OCI-LY7 (cell line): ENCODE measurements around the gene FHIT. TPM values are rescaled to one million over a fixed set of nuclear protein-coding genes. Genes with fewer than 3 reads are reported as not detected.

Experiments used
- BruUV-seq: library from RNA; stranded (reverse); fragments of 400-500 nt; replicated peaks from 2 replicates; lab custom pipeline; 2021; lab: Mats Ljungman, UMichigan
- CTCF ChIA-PET: fragments of 300-600 bp; sonication (Branson Sonifier 250); formaldehyde crosslinking; loops from one replicate; lab custom pipeline; 2022; ENCODE audit warnings: antibody characterized with exemption; ENCODE audit not compliant: unreplicated experiment; lab: Charles Lee
- POLR2A ChIA-PET: fragments of 300-600 bp; sonication (Branson Sonifier 250); formaldehyde crosslinking; loops from one replicate; lab custom pipeline; 2022; ENCODE audit warnings: antibody characterized with exemption; lab: Charles Lee
- DNase-seq: peaks from one replicate; pipeline ENCODE4 v3.0.0-alpha.2; 2015; ENCODE audit warnings: low spot score
- H2AFZ ChIP-seq: fragments of 200-600 bp; sonication (generic), shearing (Covaris generic); 2 replicates; pipeline ENCODE4 v1.6.1; 2014; ENCODE audit warnings: mild to moderate bottlenecking, antibody characterized with exemption, low read length, moderate library complexity
- H3K27ac ChIP-seq: fragments of 200-600 bp; sonication (generic); 2 replicates; pipeline ENCODE4 v1.5.1; 2014; ENCODE audit warnings: mixed run types, low read depth, mild to moderate bottlenecking, moderate library complexity, low read length, inconsistent platforms; ENCODE audit not compliant: poor library complexity, severe bottlenecking
- H3K36me3 ChIP-seq: fragments of 200-600 bp; sonication (generic); 2 replicates; pipeline ENCODE4 v1.6.1; 2014; ENCODE audit warnings: mild to moderate bottlenecking, antibody characterized with exemption, low read length, moderate library complexity, mixed read lengths; ENCODE audit not compliant: insufficient read depth
- H3K4me1 ChIP-seq: fragments of 200-600 bp; sonication (generic); 2 replicates; pipeline ENCODE4 v1.5.1; 2014; ENCODE audit warnings: mild to moderate bottlenecking, low read length; ENCODE audit not compliant: insufficient read depth, poor library complexity, severe bottlenecking
- H3K4me2 ChIP-seq: fragments of 200-600 bp; sonication (generic); 2 replicates; pipeline ENCODE4 v1.6.1; 2014; ENCODE audit warnings: mild to moderate bottlenecking, low read length
- H3K4me3 ChIP-seq: fragments of 200-600 bp; sonication (generic); 2 replicates; pipeline ENCODE4 v1.5.1; 2014; ENCODE audit warnings: mild to moderate bottlenecking, low read depth, low read length; ENCODE audit not compliant: poor library complexity, severe bottlenecking
- H3K79me2 ChIP-seq: fragments of 200-600 bp; sonication (generic); 2 replicates; pipeline ENCODE4 v1.6.1; 2016; ENCODE audit warnings: low read depth, mild to moderate bottlenecking, low read length, moderate library complexity, mixed read lengths; ENCODE audit not compliant: insufficient read depth
- H3K9me2 ChIP-seq: fragments of 200-600 bp; sonication (generic); 2 replicates; pipeline ENCODE4 v1.6.1; 2016; ENCODE audit warnings: mild to moderate bottlenecking, low read length, mixed read lengths; ENCODE audit not compliant: insufficient read depth
- H3K9me3 ChIP-seq: fragments of 200-600 bp; sonication (generic); 2 replicates; pipeline ENCODE4 v1.6.1; 2014; ENCODE audit warnings: mild to moderate bottlenecking, mixed run types, low read length, mixed read lengths
- H4K20me1 ChIP-seq: fragments of 200-600 bp; sonication (generic); 2 replicates; pipeline ENCODE4 v1.6.1; 2014; ENCODE audit warnings: mild to moderate bottlenecking, antibody characterized with exemption, low read length, moderate library complexity, mixed read lengths; ENCODE audit not compliant: insufficient read depth
- EZH2phosphoT487 ChIP-seq: fragments of 200-600 bp; sonication (generic); IDR thresholded peaks from 2 replicates; pipeline ENCODE4 v1.6.1; 2018; ENCODE audit warnings: low read depth, borderline replicate concordance, mild to moderate bottlenecking, mixed run types, antibody characterized with exemption, low read length, moderate library complexity, mixed read lengths
- intact Hi-C: fragments of 100-400 bp; cut with micrococcal nuclease; formaldehyde crosslinking; loops from one replicate; pipeline ENCODE4 v1.10.0; 2022; ENCODE audit not compliant: unreplicated experiment
- total RNA-seq, 2 experiments: library from RNA; depleted of rRNA in 1 of 2; stranded (reverse); fragments of >200 nt in 1 of 2; shearing (Covaris generic) in 1 of 2; gene quantifications; 2 replicates each; pipeline ENCODE4 v1.2.3, GENCODE V29; 2014 to 2022
- TF ChIP-seq, protein P1 (sequence below): fragments of 200-600 bp; sonication (generic); conservative IDR thresholded peaks from 2 replicates; pipeline ENCODE4 v1.5.1; 2014; ENCODE audit warnings: mild to moderate bottlenecking, antibody characterized with exemption, low read length, moderate library complexity, mixed read lengths

The FHIT gene
- total RNA-seq, 2 experiments from 2014 or later: 5.0 to 10.9 TPM

DNA sequence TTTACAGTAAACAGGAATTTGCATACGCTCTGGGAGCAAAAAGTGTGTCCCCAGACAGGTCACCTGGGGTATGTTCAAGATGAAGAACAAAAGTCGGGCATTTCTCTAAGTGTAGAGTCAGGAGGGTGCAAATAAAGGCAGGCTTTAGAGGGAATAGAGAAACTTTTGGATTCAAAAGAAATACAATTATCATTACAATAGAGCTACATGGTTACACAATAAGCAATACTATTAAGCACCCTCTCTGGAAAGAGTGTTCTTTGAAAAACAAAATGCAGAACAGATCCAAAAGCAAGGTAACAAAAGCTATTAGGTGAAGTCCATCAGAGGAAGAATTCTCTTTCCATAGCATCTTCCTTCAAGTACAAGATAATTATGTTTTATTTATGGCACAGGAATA, 679.7 kb downstream of the FHIT start:
- Histone ChIP-seq H3K79me2 (no peaks in the 10 kb centered on the region), H3K36me3 (no peaks in the 10 kb centered on the region), H3K9me3 (no peaks in the 10 kb centered on the region), H2AFZ (no peak overlapping the region), H3K4me3 (no peak overlapping the region), H3K9me2 (no peaks in the 10 kb centered on the region), H3K27ac (no peak overlapping the region), H3K4me1 (no peaks in the 10 kb centered on the region), H4K20me1 (no peaks in the 10 kb centered on the region), H3K4me2 (no peak overlapping the region)
- BruUV-seq: no TSS peak
- DNase-seq: no peak
- CTCF ChIA-PET: no interaction called here
- POLR2A ChIA-PET: no interaction called here
- intact Hi-C loops: no loop called here
- TF ChIP-seq, protein P1, sequence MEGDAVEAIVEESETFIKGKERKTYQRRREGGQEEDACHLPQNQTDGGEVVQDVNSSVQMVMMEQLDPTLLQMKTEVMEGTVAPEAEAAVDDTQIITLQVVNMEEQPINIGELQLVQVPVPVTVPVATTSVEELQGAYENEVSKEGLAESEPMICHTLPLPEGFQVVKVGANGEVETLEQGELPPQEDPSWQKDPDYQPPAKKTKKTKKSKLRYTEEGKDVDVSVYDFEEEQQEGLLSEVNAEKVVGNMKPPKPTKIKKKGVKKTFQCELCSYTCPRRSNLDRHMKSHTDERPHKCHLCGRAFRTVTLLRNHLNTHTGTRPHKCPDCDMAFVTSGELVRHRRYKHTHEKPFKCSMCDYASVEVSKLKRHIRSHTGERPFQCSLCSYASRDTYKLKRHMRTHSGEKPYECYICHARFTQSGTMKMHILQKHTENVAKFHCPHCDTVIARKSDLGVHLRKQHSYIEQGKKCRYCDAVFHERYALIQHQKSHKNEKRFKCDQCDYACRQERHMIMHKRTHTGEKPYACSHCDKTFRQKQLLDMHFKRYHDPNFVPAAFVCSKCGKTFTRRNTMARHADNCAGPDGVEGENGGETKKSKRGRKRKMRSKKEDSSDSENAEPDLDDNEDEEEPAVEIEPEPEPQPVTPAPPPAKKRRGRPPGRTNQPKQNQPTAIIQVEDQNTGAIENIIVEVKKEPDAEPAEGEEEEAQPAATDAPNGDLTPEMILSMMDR: no peak
- no peak for TF ChIP-seq EZH2phosphoT487

DNA sequence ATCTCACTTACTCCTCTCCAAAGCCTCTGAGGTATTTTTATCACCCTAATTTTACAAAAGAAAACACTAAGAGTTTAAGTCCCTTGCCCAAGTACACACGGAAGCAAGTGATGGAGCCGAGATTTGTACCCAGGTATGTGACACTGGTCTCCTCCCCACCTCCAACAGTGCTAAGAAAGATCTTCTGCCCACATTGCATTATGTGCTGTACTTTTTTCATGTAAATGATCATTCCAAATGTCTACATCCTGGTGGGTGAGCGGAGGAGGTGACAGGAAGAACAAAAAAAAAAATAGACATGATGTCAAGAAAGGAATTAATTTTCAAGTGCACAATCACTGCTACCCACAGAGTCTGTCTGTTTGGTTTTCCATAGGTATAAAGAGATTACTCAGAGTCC, 694.1 kb downstream of the FHIT start:
- H3K4me2 ChIP-seq: no peak overlapping the region
- H3K4me1 ChIP-seq: peaks cover 16% of the 10 kb centered on the region
- H3K36me3 ChIP-seq: no peaks in the 10 kb centered on the region
- POLR2A ChIA-PET: interaction anchor here (0.6 kb wide), 1 partner anchor 10 kb away, joined by 3 read pairs; no protein-coding TSS in a partner anchor
- CTCF ChIA-PET: no interaction called here
- no peaks in the 10 kb centered on the region for H3K9me3 ChIP-seq
- intact Hi-C loops: no loop called here
- no peak overlapping the region for H3K4me3 ChIP-seq
- no peaks in the 10 kb centered on the region for H4K20me1 ChIP-seq
- no peak overlapping the region for H3K27ac ChIP-seq
- BruUV-seq: no TSS peak
- TF ChIP-seq, protein P1: no peak
- TF ChIP-seq EZH2phosphoT487: no peak
- no peak overlapping the region for H2AFZ ChIP-seq
- H3K9me2 ChIP-seq: no peaks in the 10 kb centered on the region
- DNase-seq: no peak
- H3K79me2 ChIP-seq: no peaks in the 10 kb centered on the region

DNA sequence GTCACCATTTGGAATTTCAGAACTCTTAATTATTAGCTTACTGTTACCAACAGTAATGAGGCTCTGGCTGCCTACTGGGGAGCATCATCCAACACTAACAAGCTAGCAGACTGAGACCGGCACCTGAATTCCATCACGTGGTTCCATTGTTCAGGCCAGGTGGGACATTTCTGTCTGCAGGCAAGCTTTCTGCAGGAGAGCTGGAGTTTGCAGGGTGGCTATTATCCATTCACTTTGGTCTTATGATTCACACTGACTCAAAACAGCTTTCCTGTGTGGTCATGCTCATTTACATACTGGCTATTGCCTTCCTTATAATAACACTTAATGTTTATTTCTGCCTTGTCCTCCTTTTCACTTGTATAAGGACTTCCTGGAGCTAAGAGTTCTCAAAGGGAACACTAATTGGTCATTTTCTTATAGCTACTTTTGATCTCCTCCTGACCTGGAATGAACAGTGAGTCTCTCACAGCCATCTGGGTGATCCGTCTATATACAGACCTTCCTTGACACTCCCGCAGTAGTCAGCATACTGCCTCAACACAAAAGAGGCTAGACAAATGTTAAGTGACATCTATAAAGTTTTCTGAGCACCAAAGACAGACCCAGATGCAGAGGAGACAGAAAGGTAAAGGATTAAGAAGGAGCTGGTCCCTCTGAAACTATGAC, 695.4 kb downstream of the FHIT start:
- Histone ChIP-seq H3K27ac (no peak overlapping the region), H2AFZ (0 out of 2 replicates have a peak overlapping the region, but pooled peaks have one; percentile 17), H3K9me2 (no peaks in the 10 kb centered on the region), H3K9me3 (no peaks in the 10 kb centered on the region), H3K4me3 (no peak overlapping the region), H3K36me3 (no peaks in the 10 kb centered on the region), H4K20me1 (no peaks in the 10 kb centered on the region), H3K79me2 (no peaks in the 10 kb centered on the region), H3K4me1 (peaks cover 16% of the 10 kb centered on the region), H3K4me2 (peak overlapping the region; percentile 37; the same call in 1 of the 2 replicates)
- ChIA-PET POLR2A (interaction anchor here (1.1 kb wide), 1 partner anchor 10 kb away, joined by 4 read pairs; no protein-coding TSS in a partner anchor), CTCF (no interaction called here)
- BruUV-seq: no TSS peak
- DNase-seq: peak; percentile 20
- TF ChIP-seq, protein P1: no peak
- no peak for TF ChIP-seq EZH2phosphoT487
- intact Hi-C loops: no loop called here
